ENCODE measurements around the gene MED13L.

The MED13L gene

GRCh38 chr12:116189692-116190091 is 87.8 kb downstream of the MED13L start (continued):
- TF ChIP-seq PATZ1 (CRISPR knock-in tag; IDR thresholded peaks at IDR 0.05; ENCODE audit: borderline replicate concordance) (no peak), CSRNP3 (CRISPR knock-in tag; IDR thresholded peaks at IDR 0.05) (no peak)

GRCh38 chr12:116188581-116188980 is 88.9 kb downstream of the MED13L start:
- no peak for ATAC-seq

GRCh38 chr12:116187151-116187511 is 90.4 kb downstream of the MED13L start:
- no peak for TF ChIP-seq PATZ1 (CRISPR knock-in tag; IDR thresholded peaks at IDR 0.05; ENCODE audit: borderline replicate concordance)
- TF ChIP-seq SNAI2 (CRISPR knock-in tag; IDR thresholded peaks at IDR 0.05) = no peak
- no peak for TF ChIP-seq CSDC2 (CRISPR knock-in tag; IDR thresholded peaks at IDR 0.05)
- no peak for TF ChIP-seq ZNF70 (CRISPR knock-in tag; IDR thresholded peaks at IDR 0.05)
- no peak for TF ChIP-seq GLIS3 (CRISPR knock-in tag; IDR thresholded peaks at IDR 0.05)
- no peak for TF ChIP-seq OSR1 (CRISPR knock-in tag; IDR thresholded peaks at IDR 0.05)
- no peak for TF ChIP-seq POU6F1 (CRISPR knock-in tag; IDR thresholded peaks at IDR 0.05; ENCODE audit: borderline replicate concordance, low read depth)
- TF ChIP-seq ISL1 (CRISPR knock-in tag; IDR thresholded peaks at IDR 0.05) = no peak
- TF ChIP-seq RARB (CRISPR knock-in tag; IDR thresholded peaks at IDR 0.05) = no peak
- no peak for TF ChIP-seq TCF4 (CRISPR knock-in tag; IDR thresholded peaks at IDR 0.05; ENCODE audit: borderline replicate concordance)
- no peak for TF ChIP-seq PPARA (CRISPR knock-in tag; IDR thresholded peaks at IDR 0.05; ENCODE audit: borderline replicate concordance)
- no peak for TF ChIP-seq ZC3H10 (CRISPR knock-in tag; IDR thresholded peaks at IDR 0.05)
- no peak for ATAC-seq

More at GRCh38 chr12:116188581-116188980, 88.9 kb downstream of the MED13L start:
- TF ChIP-seq GLIS3 (CRISPR knock-in tag; IDR thresholded peaks at IDR 0.05) (no peak), TSHZ2 (CRISPR knock-in tag; IDR thresholded peaks at IDR 0.05) (no peak), CREB5 (CRISPR knock-in tag; IDR thresholded peaks at IDR 0.05; ENCODE audit: low read depth) (no peak), CSDC2 (CRISPR knock-in tag; IDR thresholded peaks at IDR 0.05) (no peak), CSRNP3 (CRISPR knock-in tag; IDR thresholded peaks at IDR 0.05) (no peak), BACH2 (CRISPR knock-in tag; IDR thresholded peaks at IDR 0.05; ENCODE audit: borderline replicate concordance) (no peak)
